Thoracic aorta (tissue), 2 donors: ENCODE results near the gene LSM11. TPM values are rescaled to one million over a fixed set of nuclear protein-coding genes. Genes with fewer than 3 reads are reported as not detected.

Experiments used
- ATAC-seq: fragments of 150-250 bp; one replicate; pipeline ENCODE4 v1.8.0; 2017; ENCODE audit warnings: low read depth; ENCODE audit not compliant: insufficient number of reproducible peaks, low FRiP score
- DNase-seq: peaks from one replicate; pipeline ENCODE4 v3.0.0-alpha.2; 2020; ENCODE audit warnings: low spot score
- H3K27ac ChIP-seq, 2 donors: fragments of 200-600 bp; sonication (generic); 1 replicate in 1 of 2; 2 replicates in 1 of 2; pipeline ENCODE4 v1.5.1; 2016; ENCODE audit warnings: mild to moderate bottlenecking in 2 of 2, moderate library complexity in 2 of 2
- H3K27me3 ChIP-seq: fragments of 200-600 bp; sonication (generic); replicated peaks from 2 replicates; pipeline ENCODE4 v1.6.0; 2016; ENCODE audit warnings: mild to moderate bottlenecking; ENCODE audit not compliant: insufficient read depth
- H3K36me3 ChIP-seq: fragments of 200-600 bp; sonication (generic); one replicate; pipeline ENCODE4 v1.5.1; 2016
- H3K4me1 ChIP-seq, 2 donors: fragments of 200-600 bp; sonication (generic); 1 replicate in 1 of 2; 2 replicates in 1 of 2; pipeline versions ENCODE4 v1.5.1 to v1.6.0; 2016; ENCODE audit warnings: low read depth in 2 of 2, mild to moderate bottlenecking in 1 of 2; ENCODE audit not compliant: control insufficient read depth in 1 of 2
- H3K4me3 ChIP-seq: fragments of 200-600 bp; sonication (generic); 2 replicates; pipeline ENCODE4 v1.5.1; 2016; ENCODE audit warnings: mild to moderate bottlenecking
- H3K9me3 ChIP-seq: fragments of 200-600 bp; sonication (generic); 2 replicates; pipeline ENCODE4 v1.5.1; 2016
- CTCF ChIP-seq: fragments of 200-600 bp; sonication (generic); IDR thresholded peaks from one replicate; pipeline ENCODE4 v1.5.1; 2019; ENCODE audit warnings: antibody characterized with exemption
- total RNA-seq, 2 donors: library from RNA; depleted of rRNA; stranded (reverse); fragments of >200 nt; gene quantifications; one replicate each; pipeline versions ENCODE4 v1.1.0 to v1.2.3, GENCODE V29; 2016

LSM11 gene
- total RNA-seq, 2 donors from 2014 or later = 5.3 to 6.8 TPM

GRCh38 chr5:157778121-157778805, 34.8 kb downstream of the LSM11 start:
- DNase-seq (no peak), ATAC-seq (no peak)
- Histone ChIP-seq H3K9me3 (no peaks in the 10 kb centered on the region), H3K27ac (no peak overlapping the region), H3K27me3 (no peaks in the 10 kb centered on the region), H3K4me3 (no peak overlapping the region), H3K36me3 (no peaks in the 10 kb centered on the region), H3K4me1 (no peaks in the 10 kb centered on the region)
- no peak for TF ChIP-seq CTCF

DNA sequence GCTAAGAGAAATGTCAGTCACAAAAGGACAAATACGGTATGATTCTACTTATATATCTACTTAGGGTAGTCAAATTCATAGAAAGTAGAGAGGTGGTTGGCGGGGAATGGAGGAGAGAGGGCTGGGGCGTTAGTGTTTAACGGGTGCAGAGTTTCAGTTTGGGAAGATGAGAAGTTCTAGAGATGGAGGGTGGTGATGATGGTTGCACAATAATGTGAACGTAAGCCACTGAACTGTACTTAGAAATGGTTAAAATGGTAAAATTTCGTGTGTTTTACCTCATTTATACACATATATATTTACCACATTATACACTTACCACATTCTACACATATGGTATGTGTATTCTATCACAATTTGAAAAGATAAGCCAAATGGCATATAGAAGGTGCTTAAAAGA, 35.7 kb downstream of the LSM11 start:
- Histone ChIP-seq H3K27me3 (no peaks in the 10 kb centered on the region), H3K36me3 (no peaks in the 10 kb centered on the region), H3K4me1 (no peaks in the 10 kb centered on the region), H3K4me3 (no peak overlapping the region), H3K9me3 (no peaks in the 10 kb centered on the region), H3K27ac (no peak overlapping the region)
- DNase-seq = no peak
- TF ChIP-seq CTCF = no peak
- no peak for ATAC-seq

GRCh38 chr5:157785801-157786200, 42.3 kb downstream of the LSM11 start:
- Histone ChIP-seq H3K4me3 (no peak overlapping the region), H3K9me3 (no peaks in the 10 kb centered on the region), H3K36me3 (no peaks in the 10 kb centered on the region), H3K27ac (no peak overlapping the region), H3K4me1 (no peaks in the 10 kb centered on the region), H3K27me3 (no peaks in the 10 kb centered on the region)
- DNase-seq (no peak), ATAC-seq (no peak)
- TF ChIP-seq CTCF = no peak

DNA sequence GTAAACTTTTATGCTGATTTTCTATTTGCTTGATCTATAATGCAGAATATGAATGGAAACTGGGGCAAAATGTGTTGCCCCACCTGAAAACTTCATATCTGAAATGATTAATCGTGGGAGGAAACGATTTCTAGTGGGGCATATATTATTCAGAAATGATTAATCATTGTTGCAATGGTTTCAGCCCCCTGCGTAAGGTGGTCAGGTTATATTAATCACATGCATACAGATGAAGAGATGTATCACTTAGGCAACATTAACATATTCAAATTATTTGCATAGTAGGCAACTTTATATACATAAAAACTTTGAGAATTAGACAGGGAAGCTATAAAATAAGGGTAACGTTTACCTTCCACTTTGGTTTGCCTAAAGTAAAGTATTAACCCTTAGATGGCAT, 49.8 kb downstream of the LSM11 start:
- H3K36me3 ChIP-seq = peaks cover 15% of the 10 kb centered on the region

DNA sequence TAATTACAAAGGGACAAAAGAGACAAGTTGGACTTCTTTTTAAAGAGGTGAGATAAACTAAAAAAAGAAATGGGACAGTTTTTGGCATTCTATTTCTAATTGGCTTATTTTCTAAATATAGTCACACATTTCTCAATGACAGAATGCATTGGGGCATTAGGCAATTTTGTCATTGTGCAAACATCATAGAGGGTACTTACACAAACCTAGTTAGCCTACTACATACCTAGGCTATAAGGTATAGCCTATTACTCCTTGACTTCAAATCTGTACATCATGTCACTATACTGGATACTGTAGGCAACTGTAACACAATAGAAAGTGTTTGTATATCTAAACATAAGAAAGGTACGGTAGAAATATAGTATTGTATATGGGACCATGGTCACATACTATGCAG, 56.1 kb downstream of the LSM11 start:
- peaks cover 20% of the 10 kb centered on the region for H3K36me3 ChIP-seq

More for the DNA sequence above, 49.8 kb downstream of the LSM11 start:
- Histone ChIP-seq H3K27ac (no peak overlapping the region), H3K27me3 (no peaks in the 10 kb centered on the region), H3K9me3 (no peaks in the 10 kb centered on the region), H3K4me1 (peaks cover 0 to 7% of the 10 kb centered on the region in 2 donors), H3K4me3 (no peak overlapping the region)
- TF ChIP-seq CTCF = no peak
- DNase-seq = no peak
- no peak for ATAC-seq

More for the DNA sequence above, 56.1 kb downstream of the LSM11 start:
- ATAC-seq = no peak
- H3K27me3 ChIP-seq = no peaks in the 10 kb centered on the region
- TF ChIP-seq CTCF = no peak
- peaks cover 0 to 7% of the 10 kb centered on the region in 2 donors for H3K4me1 ChIP-seq
- no peak overlapping the region for H3K4me3 ChIP-seq
- DNase-seq = no peak
- H3K9me3 ChIP-seq = no peaks in the 10 kb centered on the region
- H3K27ac ChIP-seq = no peak overlapping the region
